Caki2 (cell line): Measurements from ENCODE around the gene MIGA1. TPM values are rescaled to one million over a fixed set of nuclear protein-coding genes. Genes with fewer than 3 reads are reported as not detected.

Experiments used
- total RNA-seq: library from RNA; depleted of rRNA; stranded (reverse); fragments of >200 nt; shearing (Covaris generic); gene quantifications from 2 replicates; pipeline ENCODE4 v1.2.3, GENCODE V29; 2014; ENCODE audit warnings: low replicate concordance; rRNA removed

The MIGA1 gene
- total RNA-seq, 1 experiment from 2014 or later, result 2.8 TPM

Other genes with a start within 250 kb of the MIGA1 start
- 8.1 and 12.3 TPM in 2 replicates for gene ZZZ3, start 97.0 kb upstream of the MIGA1 start, total RNA-seq
- gene USP33, start 19.8 kb upstream of the MIGA1 start, total RNA-seq, result 28.5 and 34.7 TPM in 2 replicates
- gene NEXN, start 109.0 kb downstream of the MIGA1 start, total RNA-seq, result 1.7 and 1.8 TPM in 2 replicates
- gene FUBP1, start 199.4 kb downstream of the MIGA1 start, total RNA-seq, result 149 and 152 TPM in 2 replicates
- 22.5 and 26.2 TPM in 2 replicates for gene DNAJB4, start 225.3 kb downstream of the MIGA1 start, total RNA-seq